Stomach (tissue), 4 donors: ENCODE data around the gene HNRNPAB.

Experiments
- EP300 ChIP-seq: sonication (generic); formaldehyde crosslinking; IDR thresholded peaks from one replicate; pipeline ENCODE4 v1.6.1; 2017; ENCODE audit warnings: antibody characterized with exemption
- POLR2A ChIP-seq, 4 donors: fragments of 450-650 bp; IDR thresholded peaks; one replicate each; pipeline ENCODE4 v1.6.1; 2016; ENCODE audit warnings: antibody characterized with exemption in 4 of 4, control low read depth in 2 of 4, mild to moderate bottlenecking in 1 of 4, moderate library complexity in 1 of 4
- POLR2AphosphoS5 ChIP-seq, 3 donors: sonication (generic); formaldehyde crosslinking; IDR thresholded peaks; one replicate each; pipeline ENCODE4 v1.6.1; 2016; ENCODE audit warnings: antibody characterized with exemption in 3 of 3
- TF ChIP-seq, protein P1 (sequence below), 7 experiments: fragments of 450-650 bp in 4 of 7; fragments of 200-600 bp in 3 of 7; sonication (generic) in 3 of 7; IDR thresholded peaks; one replicate each; pipeline ENCODE4 v1.5.1; 2016 to 2019; ENCODE audit warnings: antibody characterized with exemption in 7 of 7, control low read depth in 2 of 7, mild to moderate bottlenecking in 1 of 7

DNA sequence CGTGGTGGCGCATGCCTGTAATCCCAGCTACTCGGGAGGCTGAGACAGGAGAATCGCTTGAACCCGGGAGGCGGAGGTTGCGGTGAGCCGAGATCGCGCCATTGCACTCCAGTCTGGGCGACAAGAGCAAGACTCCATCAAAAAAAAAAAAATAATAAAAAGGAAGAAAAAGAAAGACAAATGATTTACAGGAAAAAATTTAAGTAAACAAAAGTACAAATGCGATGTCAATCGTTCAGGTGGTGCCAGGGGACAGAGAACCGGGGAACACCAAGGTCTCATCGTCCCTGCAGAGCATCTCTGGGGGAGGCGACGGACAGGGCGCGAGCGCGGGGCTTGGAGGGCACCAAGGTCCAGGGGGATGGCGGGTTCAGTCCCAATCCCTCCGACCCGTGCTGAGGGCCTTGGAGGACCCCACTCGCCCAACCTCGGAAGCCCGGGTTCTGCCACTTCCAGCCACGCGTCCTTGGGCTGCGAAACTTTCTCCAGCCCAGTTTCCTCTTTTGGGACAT lies 607 bp upstream of the HNRNPAB start:
- TF ChIP-seq, protein P1, sequence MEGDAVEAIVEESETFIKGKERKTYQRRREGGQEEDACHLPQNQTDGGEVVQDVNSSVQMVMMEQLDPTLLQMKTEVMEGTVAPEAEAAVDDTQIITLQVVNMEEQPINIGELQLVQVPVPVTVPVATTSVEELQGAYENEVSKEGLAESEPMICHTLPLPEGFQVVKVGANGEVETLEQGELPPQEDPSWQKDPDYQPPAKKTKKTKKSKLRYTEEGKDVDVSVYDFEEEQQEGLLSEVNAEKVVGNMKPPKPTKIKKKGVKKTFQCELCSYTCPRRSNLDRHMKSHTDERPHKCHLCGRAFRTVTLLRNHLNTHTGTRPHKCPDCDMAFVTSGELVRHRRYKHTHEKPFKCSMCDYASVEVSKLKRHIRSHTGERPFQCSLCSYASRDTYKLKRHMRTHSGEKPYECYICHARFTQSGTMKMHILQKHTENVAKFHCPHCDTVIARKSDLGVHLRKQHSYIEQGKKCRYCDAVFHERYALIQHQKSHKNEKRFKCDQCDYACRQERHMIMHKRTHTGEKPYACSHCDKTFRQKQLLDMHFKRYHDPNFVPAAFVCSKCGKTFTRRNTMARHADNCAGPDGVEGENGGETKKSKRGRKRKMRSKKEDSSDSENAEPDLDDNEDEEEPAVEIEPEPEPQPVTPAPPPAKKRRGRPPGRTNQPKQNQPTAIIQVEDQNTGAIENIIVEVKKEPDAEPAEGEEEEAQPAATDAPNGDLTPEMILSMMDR (IDR thresholded peaks at IDR 0.05) = no peak
- no peak for TF ChIP-seq POLR2A (IDR thresholded peaks at IDR 0.05)
- TF ChIP-seq POLR2AphosphoS5 (IDR thresholded peaks at IDR 0.05) = no peak
- no peak for TF ChIP-seq EP300
